Activated naive CD8-positive, alpha-beta T cell treated with anti-CD3 and anti-CD28 coated beads, Interleukin-2, amount 10 ng/mL, durations not matched to agents 7 days and 5 days (primary cell): ENCODE measurements around the gene LRP8. TPM values are rescaled to one million over a fixed set of nuclear protein-coding genes. Genes with fewer than 3 reads are reported as not detected.

Source experiments
- ATAC-seq: fragments of 150-1000 bp; cut with Tn5 transposase; one replicate; pipeline ENCODE4 v1.10.0; 2021; ENCODE audit warnings: low read depth, moderate library complexity
- POLR2A ChIA-PET: fragments of 350-600 bp; sonication (Branson Sonifier 250); formaldehyde crosslinking; loops from one replicate; lab custom pipeline; 2021; ENCODE audit warnings: antibody characterized with exemption; lab: Charles Lee
- DNase-seq: peaks from one replicate; pipeline ENCODE4 v3.0.0; 2021
- H3K27ac Mint-ChIP-seq: one replicate; pipeline ENCODE4 v1.8.0; 2022; ENCODE audit warnings: mild to moderate bottlenecking, mixed read lengths
- H3K27me3 Mint-ChIP-seq: one replicate; pipeline ENCODE4 v1.8.0; 2022; ENCODE audit warnings: mild to moderate bottlenecking, moderate library complexity, mixed read lengths
- H3K36me3 Mint-ChIP-seq: one replicate; pipeline ENCODE4 v1.8.0; 2021; ENCODE audit warnings: mild to moderate bottlenecking, mixed read lengths
- H3K4me1 Mint-ChIP-seq: one replicate; pipeline ENCODE4 v1.8.0; 2021; ENCODE audit warnings: mixed read lengths
- H3K4me3 Mint-ChIP-seq: one replicate; pipeline ENCODE4 v1.8.0; 2022; ENCODE audit warnings: mild to moderate bottlenecking, moderate library complexity, mixed read lengths
- H3K9me3 Mint-ChIP-seq: one replicate; pipeline ENCODE4 v1.8.0; 2021; ENCODE audit warnings: mixed read lengths
- total RNA-seq, 2 experiments: library from RNA; stranded (reverse); gene quantifications; one replicate each; pipeline ENCODE4 v1.2.3, GENCODE V29; 2021

LRP8 gene
- total RNA-seq, 2 experiments from 2014 or later: 45.0 to 54.3 TPM

DNA sequence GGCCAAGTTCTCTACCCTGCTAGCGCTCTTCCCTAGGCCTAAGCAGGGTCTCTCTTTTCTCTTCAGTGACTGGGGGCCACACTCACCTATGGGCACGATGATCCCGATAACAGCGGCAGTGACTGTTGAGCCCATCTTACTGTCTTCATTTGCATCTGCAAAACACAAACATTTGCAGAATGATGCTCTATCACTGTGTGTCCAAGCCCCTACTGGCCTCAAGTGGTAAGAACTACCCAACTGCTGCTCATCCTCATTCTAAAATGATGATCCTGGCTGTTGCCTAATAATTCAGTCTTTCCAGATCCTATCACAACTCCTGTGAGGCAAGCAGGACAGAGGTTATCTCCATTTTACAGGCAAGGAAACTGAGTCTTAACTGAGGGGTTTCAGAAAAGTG is 72.8 kb downstream of the LRP8 start:
- no peaks in the 10 kb centered on the region for H3K4me1 Mint-ChIP-seq
- H3K36me3 Mint-ChIP-seq: peaks cover 26% of the 10 kb centered on the region
- no peak overlapping the region for H3K4me3 Mint-ChIP-seq
- H3K27ac Mint-ChIP-seq: no peak overlapping the region
- ATAC-seq: no peak
- H3K27me3 Mint-ChIP-seq: no peaks in the 10 kb centered on the region
- H3K9me3 Mint-ChIP-seq: no peaks in the 10 kb centered on the region
- no peak for DNase-seq
- POLR2A ChIA-PET: no interaction called here

DNA sequence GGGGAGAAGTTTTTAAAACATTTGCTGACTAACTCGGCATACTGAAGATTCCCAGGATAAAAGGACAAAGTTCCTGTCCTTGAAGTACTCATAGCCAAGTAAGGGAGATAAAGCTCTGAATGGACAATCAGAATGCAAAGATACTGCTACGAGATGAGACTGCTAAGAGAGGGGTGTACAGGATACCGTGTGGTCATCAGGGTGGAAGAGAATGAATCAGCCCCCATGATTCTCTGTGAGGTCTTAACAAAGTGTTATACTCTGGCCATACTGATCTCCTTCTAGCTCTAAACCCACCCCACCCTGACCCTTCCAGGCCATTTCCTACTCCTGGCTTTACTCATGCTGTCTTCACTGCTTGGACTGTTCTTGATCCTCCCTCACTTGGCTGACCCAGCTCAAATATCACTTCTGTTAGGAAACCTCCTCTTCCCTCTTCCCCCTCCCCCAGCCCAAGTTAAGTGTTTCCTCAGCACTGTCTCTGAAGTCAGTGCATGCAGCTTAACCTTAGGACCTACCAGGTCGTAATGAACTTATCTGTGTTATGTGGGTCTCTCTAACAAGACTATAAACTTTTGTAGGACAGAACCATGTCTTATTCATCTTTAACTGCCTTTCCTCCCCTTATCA is 73.7 kb downstream of the LRP8 start:
- DNase-seq (no peak), ATAC-seq (no peak)
- Mint-ChIP-seq H3K27me3 (no peaks in the 10 kb centered on the region), H3K4me3 (no peak overlapping the region), H3K27ac (no peak overlapping the region), H3K4me1 (no peaks in the 10 kb centered on the region), H3K9me3 (no peaks in the 10 kb centered on the region), H3K36me3 (peaks cover 27% of the 10 kb centered on the region)
- POLR2A ChIA-PET: no interaction called here

DNA sequence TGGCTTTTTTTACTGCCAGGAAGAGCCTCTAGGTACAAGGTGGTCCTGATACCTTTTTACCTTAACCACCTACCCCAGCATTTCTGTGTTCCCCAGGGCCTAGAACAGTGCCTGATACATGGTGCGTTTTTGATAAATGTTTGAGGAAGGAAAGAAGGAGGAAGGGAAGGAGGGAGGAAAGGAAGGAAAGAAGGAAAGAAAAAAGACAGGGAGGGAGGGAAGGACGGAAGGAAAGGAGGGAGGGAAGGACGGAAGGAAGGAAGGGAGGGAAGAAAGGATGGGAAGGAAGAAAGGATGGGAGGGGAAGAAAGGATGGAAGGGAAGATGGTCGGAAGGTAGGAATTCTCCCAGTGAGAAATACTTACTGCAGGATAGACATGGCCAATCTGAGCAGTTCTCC is 77.5 kb downstream of the LRP8 start:
- Mint-ChIP-seq H3K4me3 (no peak overlapping the region), H3K27ac (no peak overlapping the region), H3K27me3 (no peaks in the 10 kb centered on the region), H3K9me3 (no peaks in the 10 kb centered on the region), H3K36me3 (peaks cover 20% of the 10 kb centered on the region), H3K4me1 (no peaks in the 10 kb centered on the region)
- POLR2A ChIA-PET: no interaction called here
- ATAC-seq (no peak), DNase-seq (no peak)

DNA sequence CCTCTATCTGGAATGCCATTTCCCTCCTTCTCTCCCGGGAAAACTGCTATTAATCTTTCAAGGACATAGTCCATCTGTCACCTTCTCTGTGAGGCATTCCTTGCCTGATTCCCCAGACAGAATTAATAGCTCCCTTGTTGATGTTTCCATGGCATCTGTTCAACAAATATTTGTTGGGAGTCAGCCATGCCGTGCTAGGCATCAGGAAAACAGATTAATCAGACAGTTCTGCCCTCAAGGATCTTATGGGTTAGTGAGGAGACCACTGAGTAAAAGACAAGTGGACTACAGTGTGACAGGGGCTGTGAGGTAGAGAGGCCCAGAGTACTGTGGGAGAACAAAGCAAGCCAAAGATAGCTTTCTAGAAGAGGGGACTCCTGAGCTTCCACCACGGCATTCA is 78.2 kb downstream of the LRP8 start:
- Mint-ChIP-seq H3K4me1 (no peaks in the 10 kb centered on the region), H3K9me3 (no peaks in the 10 kb centered on the region), H3K27me3 (no peaks in the 10 kb centered on the region), H3K4me3 (no peak overlapping the region), H3K36me3 (peaks cover 20% of the 10 kb centered on the region), H3K27ac (no peak overlapping the region)
- no peak for DNase-seq
- no peak for ATAC-seq
- POLR2A ChIA-PET: no interaction called here

DNA sequence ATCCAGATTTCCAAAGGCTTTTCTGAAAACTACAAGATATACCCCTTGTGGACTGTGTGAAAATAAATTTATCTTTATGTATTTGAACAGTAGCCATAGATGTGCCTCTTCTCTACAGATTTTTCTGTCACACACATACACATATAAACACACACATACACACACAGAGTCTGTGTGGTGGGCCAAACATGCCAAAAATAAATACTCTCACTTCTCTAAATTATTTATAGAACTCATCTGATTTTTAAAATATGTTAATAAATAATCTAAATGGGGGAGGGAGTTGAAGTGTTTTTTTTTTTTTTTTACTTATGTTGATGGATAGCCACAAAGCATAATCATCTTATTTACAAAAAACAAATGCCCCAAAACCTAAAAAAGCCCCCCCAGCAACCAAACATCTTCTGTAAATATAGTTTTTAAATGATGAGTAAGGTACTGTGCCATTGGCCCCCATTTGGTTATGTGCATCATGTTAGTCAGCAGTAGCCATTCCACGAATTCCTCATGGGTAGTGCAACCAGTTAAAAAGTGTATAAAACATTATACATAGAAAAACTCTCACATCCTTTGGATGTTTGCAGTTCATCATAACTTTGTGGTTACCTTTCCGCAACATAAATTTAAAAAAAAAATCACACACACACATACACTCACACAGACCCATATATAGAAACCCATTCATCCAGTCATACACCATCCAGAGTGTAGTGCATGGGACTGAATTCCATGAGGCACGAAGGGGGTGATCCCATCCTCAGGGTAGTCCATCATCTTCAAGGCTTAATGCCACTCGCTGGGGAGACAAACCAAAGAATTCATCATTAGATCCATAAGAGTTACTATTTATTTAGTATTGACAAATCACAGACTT is 81.4 kb downstream of the LRP8 start:
- POLR2A ChIA-PET: no interaction called here
- H3K36me3 Mint-ChIP-seq: peaks cover 14% of the 10 kb centered on the region

DNA sequence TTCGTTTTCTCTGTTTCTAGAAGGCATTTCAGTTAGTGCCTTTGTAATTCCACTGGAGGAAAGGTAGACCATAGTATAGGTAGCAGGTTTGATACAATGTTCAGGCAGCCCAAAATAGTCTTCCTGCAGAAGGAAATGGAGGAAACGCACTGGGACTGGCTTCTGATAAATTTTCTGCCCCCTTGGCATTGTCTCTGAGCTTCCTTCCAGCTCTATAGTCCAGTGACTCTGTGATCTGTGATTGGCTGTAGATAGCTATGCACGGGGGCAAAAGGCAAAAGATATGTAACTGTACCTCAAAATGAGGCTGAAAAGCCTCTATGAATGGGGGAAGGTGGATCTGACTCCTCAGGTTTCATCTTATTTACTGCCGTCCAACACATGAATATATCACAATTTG is 83.7 kb downstream of the LRP8 start:
- Mint-ChIP-seq H3K27me3 (no peaks in the 10 kb centered on the region), H3K27ac (no peak overlapping the region), H3K9me3 (no peaks in the 10 kb centered on the region), H3K4me1 (peaks cover under 1% of the 10 kb centered on the region), H3K36me3 (no peaks in the 10 kb centered on the region), H3K4me3 (no peak overlapping the region)
- ATAC-seq (no peak), DNase-seq (no peak)
- POLR2A ChIA-PET: no interaction called here

More for the DNA sequence above, 81.4 kb downstream of the LRP8 start:
- Mint-ChIP-seq H3K4me3 (no peak overlapping the region), H3K27ac (no peak overlapping the region), H3K4me1 (no peaks in the 10 kb centered on the region), H3K27me3 (no peaks in the 10 kb centered on the region), H3K9me3 (no peaks in the 10 kb centered on the region)
- DNase-seq (no peak), ATAC-seq (no peak)

DNA sequence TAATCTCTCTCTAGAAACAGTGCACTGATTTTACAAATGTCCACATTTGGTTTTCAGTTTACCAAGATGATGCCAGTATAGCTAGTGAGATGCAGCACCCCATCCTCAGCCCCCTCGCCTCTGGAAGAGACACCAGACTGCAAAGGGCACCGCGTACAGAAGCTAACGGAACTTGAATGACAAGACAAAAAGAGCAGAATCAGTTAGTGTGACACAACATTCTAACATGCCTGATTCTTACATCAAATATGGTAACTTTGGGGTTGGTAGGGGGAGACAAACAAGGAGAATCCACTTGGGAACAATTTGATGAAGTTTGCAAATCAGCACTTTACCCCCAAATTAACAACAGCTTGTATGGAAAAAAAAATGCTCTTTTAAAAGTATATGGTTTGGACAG is 85.5 kb downstream of the LRP8 start:
- H3K9me3 Mint-ChIP-seq: no peaks in the 10 kb centered on the region
- H3K4me3 Mint-ChIP-seq: no peak overlapping the region
- H3K4me1 Mint-ChIP-seq: peaks cover 8% of the 10 kb centered on the region

DNA sequence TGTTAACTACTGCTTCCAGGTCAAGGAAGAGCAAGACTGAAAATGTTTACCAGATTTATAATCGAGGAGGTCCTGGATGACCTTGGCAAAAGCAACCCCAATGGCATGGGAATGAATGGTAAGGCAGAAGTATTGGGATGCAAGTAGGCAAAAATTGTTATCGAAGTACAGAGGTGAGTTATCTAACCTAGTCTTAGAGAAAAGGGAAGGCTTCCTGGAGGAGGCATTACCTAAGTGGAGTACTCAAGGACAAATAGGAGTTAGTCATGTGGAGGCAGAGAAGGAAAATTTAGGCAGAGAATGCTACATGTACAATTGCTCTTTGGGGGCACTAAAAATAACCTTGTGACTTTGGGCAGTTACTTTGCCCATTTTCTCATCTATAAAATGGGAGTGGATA is 86.0 kb downstream of the LRP8 start:
- POLR2A ChIA-PET: no interaction called here
- H3K27ac Mint-ChIP-seq: no peak overlapping the region

More for the DNA sequence above, 85.5 kb downstream of the LRP8 start:
- no peaks in the 10 kb centered on the region for H3K27me3 Mint-ChIP-seq
- POLR2A ChIA-PET: interaction anchor here (0.7 kb wide), 1 partner anchor 84 kb away, joined by 5 read pairs; no protein-coding TSS in a partner anchor
- H3K27ac Mint-ChIP-seq: no peak overlapping the region
- peaks cover 3% of the 10 kb centered on the region for H3K36me3 Mint-ChIP-seq
- ATAC-seq (no peak), DNase-seq (no peak)

DNA sequence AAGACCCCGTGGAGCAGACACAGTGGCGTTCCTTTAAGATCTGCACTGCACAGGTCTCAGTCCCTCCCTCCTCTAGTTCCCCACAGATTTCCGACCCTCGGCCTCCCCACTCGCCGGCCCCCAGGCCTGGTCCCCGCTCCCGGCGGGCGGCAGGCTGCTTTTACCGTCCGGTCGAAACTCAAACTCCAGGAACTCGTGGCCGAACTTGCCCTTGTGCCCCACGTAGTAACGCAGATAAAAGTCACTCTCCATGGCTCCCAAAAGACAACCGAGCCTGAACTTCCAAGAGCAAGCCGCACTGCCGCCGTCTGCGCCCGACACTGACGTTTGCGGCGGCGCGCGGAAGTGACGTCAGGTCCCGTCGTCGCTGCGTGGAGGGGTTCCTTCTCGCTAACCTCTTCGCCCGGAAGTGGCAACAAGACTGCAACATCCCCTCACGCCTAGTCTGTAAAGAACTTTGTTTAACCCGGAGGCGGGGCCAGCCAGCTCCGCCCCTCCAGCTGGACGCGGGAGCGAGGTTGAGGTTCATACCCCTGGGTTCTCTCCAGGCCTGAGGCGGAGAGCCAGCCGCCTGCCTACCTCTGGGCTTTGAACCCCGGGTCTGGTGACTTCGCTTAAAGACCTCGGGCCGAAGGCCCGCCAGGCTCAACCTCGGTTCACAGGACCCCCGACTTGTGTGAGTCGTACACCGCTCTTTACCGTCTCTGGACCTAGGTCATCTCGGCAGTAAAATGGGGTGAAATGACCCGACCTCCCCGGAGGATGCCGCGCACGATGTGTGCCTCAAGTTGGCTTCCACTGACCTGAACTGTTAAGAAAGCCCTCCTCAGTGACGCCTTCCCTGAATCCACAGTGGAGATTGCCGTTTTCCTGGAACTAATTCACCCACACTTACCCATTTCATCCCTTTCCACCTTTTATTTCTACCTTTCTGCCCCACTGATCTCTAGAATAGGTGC is 89.4 kb downstream of the LRP8 start, which contains the start of gene MAGOH:
TSS of gene MAGOH (minus strand) at position 322 of the 959 bp plus-strand sequence. CDS start at position 252, 70 bp downstream.
- peaks cover 19% of the 10 kb centered on the region for H3K4me1 Mint-ChIP-seq
- peak within 1 kb of the TSS; percentile 95 for H3K4me3 Mint-ChIP-seq
- peak; percentile 99 for ATAC-seq
- no peaks in the 10 kb centered on the region for H3K9me3 Mint-ChIP-seq
- DNase-seq: peak; percentile 97
- H3K36me3 Mint-ChIP-seq: peaks cover 8% of the 10 kb centered on the region
- H3K27me3 Mint-ChIP-seq: no peaks in the 10 kb centered on the region
- peak within 1 kb of the TSS; percentile 93 for H3K27ac Mint-ChIP-seq
- POLR2A ChIA-PET: interaction anchor here (0.7 to 1.1 kb wide), 3 partner anchors 18 to 43 kb away, joined by 3 to 5 read pairs (median 4); partner anchors contain the start of gene CZIB

More for the DNA sequence above, 86.0 kb downstream of the LRP8 start:
- DNase-seq: no peak
- Mint-ChIP-seq H3K4me1 (peaks cover 8% of the 10 kb centered on the region), H3K36me3 (peaks cover 3% of the 10 kb centered on the region), H3K4me3 (no peak overlapping the region), H3K27me3 (no peaks in the 10 kb centered on the region), H3K9me3 (no peaks in the 10 kb centered on the region)
- no peak for ATAC-seq

DNA sequence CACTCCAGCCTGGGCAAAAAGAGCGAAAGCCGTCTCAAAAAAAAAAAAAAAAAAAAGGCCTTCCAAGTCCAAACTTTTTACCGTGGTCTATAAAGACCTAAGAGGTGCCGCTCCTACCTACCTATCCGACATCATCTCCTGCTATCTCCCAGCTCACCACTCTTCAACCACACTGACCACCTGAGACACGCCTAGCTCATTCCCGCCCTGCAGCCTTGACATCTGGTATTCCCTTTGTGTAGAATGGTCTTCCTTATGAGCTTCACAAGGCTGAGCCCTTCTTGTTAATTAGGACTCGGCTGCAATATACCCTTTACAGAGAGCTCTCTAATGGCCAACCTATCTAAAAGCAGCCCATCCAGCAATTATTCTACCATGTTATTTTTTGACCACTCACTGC is 90.2 kb downstream of the LRP8 start:
- Mint-ChIP-seq H3K9me3 (no peaks in the 10 kb centered on the region), H3K4me1 (peaks cover 19% of the 10 kb centered on the region), H3K4me3 (peak overlapping the region; percentile 95), H3K27me3 (no peaks in the 10 kb centered on the region), H3K36me3 (peaks cover 9% of the 10 kb centered on the region), H3K27ac (peak overlapping the region; percentile 93)
- POLR2A ChIA-PET: interaction anchor here (0.5 to 1.1 kb wide), 3 partner anchors 28 to 42 kb away, joined by 3 to 4 read pairs (median 3); no protein-coding TSS in a partner anchor
- DNase-seq (no peak), ATAC-seq (no peak)

DNA sequence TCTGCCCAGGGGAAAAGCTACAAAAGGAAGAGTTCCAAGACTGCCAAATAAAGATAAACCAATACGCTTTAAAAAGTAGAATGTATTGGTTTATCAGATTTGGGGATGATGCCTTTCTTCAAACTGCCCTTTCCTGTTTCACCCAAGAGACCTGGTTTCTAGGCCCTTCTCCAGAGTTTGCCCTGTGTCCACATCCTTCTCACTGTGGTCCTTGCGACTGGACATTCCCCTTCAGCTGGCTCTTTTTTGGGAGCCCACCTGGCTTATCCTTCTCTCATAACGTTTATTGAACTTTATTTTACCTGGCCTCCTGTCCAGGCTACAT is 106.9 kb downstream of the LRP8 start:
- H3K4me1 Mint-ChIP-seq: peaks cover 15% of the 10 kb centered on the region
- POLR2A ChIA-PET: interaction anchor here (2.1 to 3.4 kb wide), 2 partner anchors 17 to 24 kb away, joined by 5 to 18 read pairs; partner anchors contain the start of genes CPT2 and MAGOH
- no peaks in the 10 kb centered on the region for H3K9me3 Mint-ChIP-seq
- ATAC-seq (no peak), DNase-seq (no peak)
- peak overlapping the region; percentile 94 for H3K27ac Mint-ChIP-seq
- H3K36me3 Mint-ChIP-seq: no peaks in the 10 kb centered on the region
- peak overlapping the region; percentile 92 for H3K4me3 Mint-ChIP-seq
- H3K27me3 Mint-ChIP-seq: no peaks in the 10 kb centered on the region

DNA sequence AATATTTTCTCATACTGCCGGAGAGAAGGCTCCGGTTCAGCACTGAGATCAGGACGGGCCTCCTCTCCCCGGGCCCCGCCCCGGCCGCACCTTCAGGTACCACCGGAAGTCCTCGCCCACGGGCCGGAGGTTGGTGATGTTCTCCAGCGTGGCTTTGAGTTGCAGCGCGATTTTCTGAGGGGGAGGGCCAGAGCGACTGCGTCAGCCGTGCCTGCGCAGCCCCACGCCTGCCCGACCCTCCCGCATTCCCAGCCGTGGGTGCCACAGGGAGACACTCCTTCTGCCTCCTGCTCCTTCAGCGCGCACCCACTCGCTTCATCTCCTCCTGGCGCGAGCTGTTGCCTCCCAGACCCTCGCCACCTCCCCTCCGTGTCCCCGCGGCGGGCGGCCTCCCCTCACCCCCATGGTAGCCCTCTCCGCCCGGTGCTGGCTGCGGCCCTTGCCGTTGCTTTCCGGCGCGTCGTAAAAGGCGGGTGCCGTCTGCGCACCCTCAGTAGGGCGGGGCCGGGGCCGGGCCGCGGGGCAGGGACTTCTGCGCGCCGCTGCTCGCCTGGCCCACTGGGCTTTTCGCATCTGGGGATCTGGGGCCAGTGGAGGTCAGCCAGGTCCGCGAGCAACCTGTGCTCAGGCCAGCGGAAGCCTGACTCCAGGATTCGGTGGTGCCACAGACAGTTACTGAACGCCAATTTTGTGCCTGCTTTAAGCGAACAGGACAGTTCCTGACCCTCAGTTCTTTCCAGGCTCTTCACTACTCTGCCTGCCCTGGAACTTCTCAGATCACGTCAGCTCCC is 107.5 kb downstream of the LRP8 start, which contains the start of gene CZIB:
TSS of gene CZIB (minus strand) at position 464 of the 791 bp plus-strand sequence. CDS start at position 405, 59 bp downstream.
- Mint-ChIP-seq H3K4me1 (peaks cover 15% of the 10 kb centered on the region), H3K36me3 (no peaks in the 10 kb centered on the region)
- POLR2A ChIA-PET: interaction anchor here (2.1 to 3.4 kb wide), 2 partner anchors 18 to 23 kb away, joined by 5 to 18 read pairs; partner anchors contain the start of genes CPT2 and MAGOH

More for the DNA sequence above, 107.5 kb downstream of the LRP8 start, which contains the start of gene CZIB:
- peak; percentile 94 for ATAC-seq
- H3K27me3 Mint-ChIP-seq: no peaks in the 10 kb centered on the region
- no peaks in the 10 kb centered on the region for H3K9me3 Mint-ChIP-seq
- H3K4me3 Mint-ChIP-seq: peak within 1 kb of the TSS; percentile 92
- DNase-seq: peak; percentile 97
- peak within 1 kb of the TSS; percentile 94 for H3K27ac Mint-ChIP-seq
